Measurements from ENCODE around the gene UBXN11.
"Not testable (repeated sequence)": the region's sequence is repeated elsewhere in the genome, so short reads cannot be mapped to it uniquely, and the experiment has no call there.

UBXN11 gene

GRCh38 chr1:26314501-26314900 lies 8.1 kb upstream of the UBXN11 start:
- Histone ChIP-seq H3K9me3 (ENCODE audit: low read length) (no peaks in the 10 kb centered on the region), H3K79me2 (ENCODE audit: insufficient read depth, low read length) (peaks cover 16% of the 10 kb centered on the region), H3K4me2 (ENCODE audit: low read length) (peak overlapping the region; percentile 79; the same call in 1 of the 2 replicates), H3K9ac (ENCODE audit: low read length) (peak overlapping the region; percentile 92; the same call in 1 of the 2 replicates), H4K20me1 (ENCODE audit: insufficient read depth, low read length) (no peaks in the 10 kb centered on the region), H3K36me3 (ENCODE audit: insufficient read depth, low read length) (peaks cover 10% of the 10 kb centered on the region; the same call in 1 of the 2 replicates), H3K27me3 (ENCODE audit: insufficient read depth, low read length) (no peaks in the 10 kb centered on the region), H3K27ac (ENCODE audit: low read depth, low read length, poor library complexity, severe bottlenecking) (peak overlapping the region; percentile 97), H3K4me1 (ENCODE audit: insufficient read depth, low read length, severe bottlenecking) (peaks cover 44% of the 10 kb centered on the region), H3K4me3 (ENCODE audit: low read depth, low read length, poor library complexity, severe bottlenecking) (peak overlapping the region; percentile 84), H3F3A (ENCODE audit: insufficient read depth, low read length) (no peaks in the 10 kb centered on the region), H2AFZ (ENCODE audit: low read length) (no peak overlapping the region), H3K9me2 (ENCODE audit: low read depth, low read length) (no peaks in the 10 kb centered on the region)
- TF ChIP-seq EZH2 (IDR thresholded peaks at IDR 0.05; ENCODE audit: borderline replicate concordance, low read length) (no peak), CTCF (IDR thresholded peaks at IDR 0.05; ENCODE audit: low read length) (no peak)

- H4K20me1 ChIP-seq (ENCODE audit: insufficient read depth, low read length); H3F3A ChIP-seq (ENCODE audit: insufficient read depth, low read length); H3K36me3 ChIP-seq (ENCODE audit: insufficient read depth, low read length); H3K27me3 ChIP-seq (ENCODE audit: insufficient read depth, low read length); H3K9me2 ChIP-seq (ENCODE audit: low read depth, low read length); H3K9me3 ChIP-seq (ENCODE audit: low read length); H3K79me2 ChIP-seq (ENCODE audit: insufficient read depth, low read length): not testable (repeated sequence)
- Histone ChIP-seq H3K4me3 (ENCODE audit: low read depth, low read length, poor library complexity, severe bottlenecking) (peak overlapping the region; percentile 75), H3K4me2 (ENCODE audit: low read length) (peak overlapping the region; percentile 74), H2AFZ (ENCODE audit: low read length) (peak overlapping the region; percentile 2; the same call in 1 of the 2 replicates), H3K9ac (ENCODE audit: low read length) (peak overlapping the region; percentile 76), H3K27ac (ENCODE audit: low read depth, low read length, poor library complexity, severe bottlenecking) (peak overlapping the region; percentile 99), H3K4me1 (ENCODE audit: insufficient read depth, low read length, severe bottlenecking) (peaks cover 45% of the 10 kb centered on the region)
Measured at GRCh38 chr1:26307966-26308899, 1.8 kb upstream of the UBXN11 start.

- no peaks in the 10 kb centered on the region for H3F3A ChIP-seq (ENCODE audit: insufficient read depth, low read length)
- H3K27ac ChIP-seq (ENCODE audit: low read depth, low read length, poor library complexity, severe bottlenecking): peak overlapping the region; percentile 99
- no peaks in the 10 kb centered on the region for H3K9me3 ChIP-seq (ENCODE audit: low read length)
- no peaks in the 10 kb centered on the region for H3K27me3 ChIP-seq (ENCODE audit: insufficient read depth, low read length)
- no peaks in the 10 kb centered on the region for H3K9me2 ChIP-seq (ENCODE audit: low read depth, low read length)
- H4K20me1 ChIP-seq (ENCODE audit: insufficient read depth, low read length): no peaks in the 10 kb centered on the region
- TF ChIP-seq CTCF (IDR thresholded peaks at IDR 0.05; ENCODE audit: low read length) (no peak), EZH2 (IDR thresholded peaks at IDR 0.05; ENCODE audit: borderline replicate concordance, low read length) (no peak)
- peaks cover 10% of the 10 kb centered on the region for H3K79me2 ChIP-seq (ENCODE audit: insufficient read depth, low read length)
- H3K36me3 ChIP-seq (ENCODE audit: insufficient read depth, low read length): no peaks in the 10 kb centered on the region
- peak overlapping the region; percentile 75 for H3K4me3 ChIP-seq (ENCODE audit: low read depth, low read length, poor library complexity, severe bottlenecking)
- peaks cover 45% of the 10 kb centered on the region for H3K4me1 ChIP-seq (ENCODE audit: insufficient read depth, low read length, severe bottlenecking)
- H3K4me2 ChIP-seq (ENCODE audit: low read length): peak overlapping the region; percentile 74
- H2AFZ ChIP-seq (ENCODE audit: low read length): no peak overlapping the region
- H3K9ac ChIP-seq (ENCODE audit: low read length): peak overlapping the region; percentile 76
Measured at GRCh38 chr1:26307363-26307781, 936 bp upstream of the UBXN11 start.
